SK-N-SH treated with all-trans-retinoic acid at 6 μM for 48 hours (cell line): ENCODE results near the gene DERL3.

Experiments used
- ATAC-seq: fragments of 200-7000 bp; cut with Tn5 transposase; 3 replicates; pipeline ENCODE4 v1.9.1; 2020; ENCODE audit warnings: mild to moderate bottlenecking, moderate library complexity
- CREB5 ChIP-seq: fragments of 250-450 bp; sonication (Bioruptor Pico); IDR thresholded peaks from 2 replicates; pipeline ENCODE4 v1.5.1; 2020; ENCODE audit warnings: low read depth, mild to moderate bottlenecking, moderate library complexity
- CSDC2 ChIP-seq: fragments of 250-450 bp; sonication (Bioruptor Pico); IDR thresholded peaks from 2 replicates; pipeline ENCODE4 v1.5.0; 2020; ENCODE audit warnings: mild to moderate bottlenecking, moderate library complexity
- CSRNP3 ChIP-seq: fragments of 250-450 bp; sonication (Bioruptor Pico); IDR thresholded peaks from 2 replicates; pipeline ENCODE4 v1.5.1; 2021; ENCODE audit warnings: mild to moderate bottlenecking, moderate library complexity
- ESRRG ChIP-seq: fragments of 250-450 bp; sonication (Bioruptor Pico); IDR thresholded peaks from 2 replicates; pipeline ENCODE4 v1.6.1; 2021; ENCODE audit warnings: mild to moderate bottlenecking
- ISL1 ChIP-seq: fragments of 250-450 bp; sonication (Bioruptor Pico); IDR thresholded peaks from 2 replicates; pipeline ENCODE4 v2.1.2; 2022; ENCODE audit warnings: mild to moderate bottlenecking, moderate library complexity
- OSR1 ChIP-seq: fragments of 250-450 bp; sonication (Bioruptor Pico); IDR thresholded peaks from 2 replicates; pipeline ENCODE4 v1.8.0; 2022; ENCODE audit warnings: moderate library complexity, mild to moderate bottlenecking, inconsistent platforms
- POU6F1 ChIP-seq: fragments of 250-450 bp; sonication (Bioruptor Pico); IDR thresholded peaks from 2 replicates; pipeline ENCODE4 v1.8.0; 2021; ENCODE audit warnings: low read depth, mild to moderate bottlenecking, moderate library complexity, borderline replicate concordance
- PPARA ChIP-seq: fragments of 250-450 bp; sonication (Bioruptor Pico); IDR thresholded peaks from 2 replicates; pipeline ENCODE4 v1.5.0; 2020; ENCODE audit warnings: mild to moderate bottlenecking, borderline replicate concordance
- RARB ChIP-seq: fragments of 250-450 bp; sonication (Bioruptor Pico); IDR thresholded peaks from 2 replicates; pipeline ENCODE4 v1.8.0; 2021; ENCODE audit warnings: mild to moderate bottlenecking, moderate library complexity
- SNAI2 ChIP-seq: fragments of 250-450 bp; sonication (Bioruptor Pico); IDR thresholded peaks from 2 replicates; pipeline ENCODE4 v1.5.0; 2020; ENCODE audit warnings: mild to moderate bottlenecking, moderate library complexity
- TCF4 ChIP-seq: fragments of 250-450 bp; sonication (Bioruptor Pico); IDR thresholded peaks from 2 replicates; pipeline ENCODE4 v1.8.0; 2021; ENCODE audit warnings: mild to moderate bottlenecking, moderate library complexity, borderline replicate concordance
- TSHZ2 ChIP-seq: fragments of 250-450 bp; sonication (Bioruptor Pico); IDR thresholded peaks from 2 replicates; pipeline ENCODE4 v1.5.0; 2020; ENCODE audit warnings: mild to moderate bottlenecking, moderate library complexity
- ZC3H10 ChIP-seq: fragments of 250-450 bp; sonication (Bioruptor Pico); IDR thresholded peaks from 2 replicates; pipeline ENCODE4 v1.5.1; 2021; ENCODE audit warnings: mild to moderate bottlenecking, moderate library complexity
- ZFP3 ChIP-seq: fragments of 250-450 bp; sonication (Bioruptor Pico); IDR thresholded peaks from 2 replicates; pipeline ENCODE4 v1.5.0; 2020; ENCODE audit warnings: mild to moderate bottlenecking, moderate library complexity
- ZFP30 ChIP-seq: fragments of 450-650 bp; formaldehyde crosslinking; IDR thresholded peaks from 2 replicates; pipeline ENCODE4 v1.5.0; 2022; ENCODE audit warnings: mild to moderate bottlenecking, moderate library complexity
- ZNF565 ChIP-seq: fragments of 450-650 bp; formaldehyde crosslinking; conservative IDR thresholded peaks from 2 replicates; pipeline ENCODE4 v1.5.0; 2020; ENCODE audit warnings: low read depth, mild to moderate bottlenecking, moderate library complexity

DERL3 gene

GRCh38 chr22:23837911-23838680, 710 bp downstream of the DERL3 start:
- TF ChIP-seq CSRNP3 (CRISPR knock-in tag) (no peak), POU6F1 (no peak), PPARA (CRISPR knock-in tag) (no peak), ZFP30 (no peak), CREB5 (no peak), ZNF565 (CRISPR knock-in tag) (no peak), ISL1 (CRISPR knock-in tag) (no peak), ZFP3 (CRISPR knock-in tag) (no peak)
- TF ChIP-seq, all 23 proteins: peak for 0
- ATAC-seq, result no peak

- ATAC-seq, result no peak
- TF ChIP-seq ZFP30 (no peak), POU6F1 (no peak), TCF4 (CRISPR knock-in tag) (no peak), CREB5 (no peak), RARB (no peak), OSR1 (no peak), PPARA (CRISPR knock-in tag) (no peak), ZFP3 (CRISPR knock-in tag) (no peak), ESRRG (CRISPR knock-in tag) (no peak), ISL1 (CRISPR knock-in tag) (no peak)
Observed at GRCh38 chr22:23837496-23837859, 1.3 kb downstream of the DERL3 start.

- ATAC-seq, result no peak
- TF ChIP-seq CSDC2 (CRISPR knock-in tag) (no peak), ZC3H10 (CRISPR knock-in tag) (no peak), POU6F1 (no peak), RARB (no peak), CSRNP3 (CRISPR knock-in tag) (no peak), CREB5 (no peak), OSR1 (no peak), ESRRG (CRISPR knock-in tag) (no peak), ZFP3 (CRISPR knock-in tag) (no peak), ZFP30 (no peak), TSHZ2 (CRISPR knock-in tag) (no peak), SNAI2 (CRISPR knock-in tag) (no peak)
Observed at GRCh38 chr22:23836692-23837495, 1.9 kb downstream of the DERL3 start.
